Natural killer cell treated with Interleukin-12 subunit alpha and Interleukin-12 subunit beta and Interleukin-15 and Interleukin-18, amount 100 ng/mL, for 72 hours (primary cell): ENCODE measurements around the gene LBH. TPM values are rescaled to one million over a fixed set of nuclear protein-coding genes. Genes with fewer than 3 reads are reported as not detected.

Source experiments
- ATAC-seq, 2 donors: fragments of 150-1000 bp; cut with Tn5 transposase in 1 of 2; sonication (Bioruptor Pico), chemical (Tn5 transposase) in 1 of 2; 2 replicates each; pipeline ENCODE4 v1.10.0; 2021
- DNase-seq: peaks from one replicate; pipeline ENCODE4 v3.0.0; 2022; ENCODE audit warnings: low spot score
- H3K27ac Mint-ChIP-seq, 2 donors: 1 replicate in 1 of 2; 2 replicates in 1 of 2; pipeline ENCODE4 v1.8.0; 2022; ENCODE audit warnings: mixed read lengths in 2 of 2, mild to moderate bottlenecking in 1 of 2, moderate library complexity in 1 of 2
- H3K27me3 Mint-ChIP-seq, 2 donors: 1 replicate in 1 of 2; 2 replicates in 1 of 2; pipeline ENCODE4 v1.8.0; 2022; ENCODE audit warnings: mixed read lengths in 2 of 2
- H3K36me3 Mint-ChIP-seq: one replicate; pipeline ENCODE4 v1.8.0; 2022; ENCODE audit warnings: mixed read lengths
- H3K4me1 Mint-ChIP-seq, 2 donors: 1 replicate in 1 of 2; 2 replicates in 1 of 2; pipeline ENCODE4 v1.8.0; 2022; ENCODE audit warnings: low read depth in 2 of 2, mixed read lengths in 2 of 2, mild to moderate bottlenecking in 1 of 2
- H3K4me3 Mint-ChIP-seq: one replicate; pipeline ENCODE4 v1.8.0; 2022; ENCODE audit warnings: mixed read lengths
- H3K9me3 Mint-ChIP-seq: 2 replicates; pipeline ENCODE4 v1.8.0; 2022; ENCODE audit warnings: mixed read lengths
- total RNA-seq, 2 donors: library from RNA; stranded (reverse); gene quantifications; one replicate each; pipeline ENCODE4 v1.2.3, GENCODE V29; 2022

Gene LBH
- total RNA-seq, 2 donors from 2014 or later: 206 to 1,155 TPM

- no peak for DNase-seq
- H3K27ac Mint-ChIP-seq: peak overlapping the region in 1 of 2 donors; percentile 81
- H3K27me3 Mint-ChIP-seq: no peaks in the 10 kb centered on the region
- H3K4me3 Mint-ChIP-seq: no peak overlapping the region
- no peaks in the 10 kb centered on the region for H3K9me3 Mint-ChIP-seq
- H3K4me1 Mint-ChIP-seq: peaks cover 24 to 56% of the 10 kb centered on the region in 2 donors
- no peaks in the 10 kb centered on the region for H3K36me3 Mint-ChIP-seq
- ATAC-seq: no peak
Observed at GRCh38 chr2:30272286-30272685, 41.0 kb downstream of the LBH start.

- no peaks in the 10 kb centered on the region for H3K36me3 Mint-ChIP-seq
- no peak for ATAC-seq
- DNase-seq: no peak
- H3K27ac Mint-ChIP-seq: peak overlapping the region in 1 of 2 donors; percentile 81
- H3K9me3 Mint-ChIP-seq: no peaks in the 10 kb centered on the region
- H3K4me3 Mint-ChIP-seq: no peak overlapping the region
- no peaks in the 10 kb centered on the region for H3K27me3 Mint-ChIP-seq
- H3K4me1 Mint-ChIP-seq: peaks cover 24 to 59% of the 10 kb centered on the region in 2 donors
Observed at GRCh38 chr2:30272761-30273573, 41.6 kb downstream of the LBH start.

- ATAC-seq: no peak
- Mint-ChIP-seq H3K27me3 (no peaks in the 10 kb centered on the region), H3K4me1 (peaks cover 28 to 60% of the 10 kb centered on the region in 2 donors), H3K27ac (peak overlapping the region in 1 of 2 donors; percentile 81), H3K36me3 (no peaks in the 10 kb centered on the region), H3K9me3 (peaks cover 2% of the 10 kb centered on the region), H3K4me3 (no peak overlapping the region)
- DNase-seq: no peak
Observed at GRCh38 chr2:30273574-30273929, 42.2 kb downstream of the LBH start.

GRCh38 chr2:30275256-30275655, 43.9 kb downstream of the LBH start:
- Mint-ChIP-seq H3K36me3 (no peaks in the 10 kb centered on the region), H3K9me3 (peaks cover 7% of the 10 kb centered on the region), H3K4me1 (peaks cover 34 to 58% of the 10 kb centered on the region in 2 donors), H3K4me3 (no peak overlapping the region), H3K27me3 (no peaks in the 10 kb centered on the region), H3K27ac (no peak overlapping the region)
- ATAC-seq: no peak
- DNase-seq: no peak

GRCh38 chr2:30276455-30276911, 45.1 kb downstream of the LBH start:
- peak; percentile 83 to 87 for ATAC-seq
- Mint-ChIP-seq H3K36me3 (no peaks in the 10 kb centered on the region), H3K27ac (peak overlapping the region in 1 of 2 donors; percentile 73)

GRCh38 chr2:30277582-30277981, 46.2 kb downstream of the LBH start:
- Mint-ChIP-seq H3K4me1 (peaks cover 37 to 50% of the 10 kb centered on the region in 2 donors), H3K27ac (peak overlapping the region in 1 of 2 donors; percentile 73), H3K4me3 (peak overlapping the region; percentile 18), H3K27me3 (no peaks in the 10 kb centered on the region), H3K9me3 (peaks cover 7% of the 10 kb centered on the region), H3K36me3 (no peaks in the 10 kb centered on the region)
- peak; percentile 65 for DNase-seq
- peak in 1 of 2 donors; percentile 74 for ATAC-seq

More at GRCh38 chr2:30276455-30276911, 45.1 kb downstream of the LBH start:
- DNase-seq: no peak
- Mint-ChIP-seq H3K4me1 (peaks cover 37 to 56% of the 10 kb centered on the region in 2 donors), H3K27me3 (no peaks in the 10 kb centered on the region), H3K9me3 (peaks cover 7% of the 10 kb centered on the region), H3K4me3 (no peak overlapping the region)

DNA sequence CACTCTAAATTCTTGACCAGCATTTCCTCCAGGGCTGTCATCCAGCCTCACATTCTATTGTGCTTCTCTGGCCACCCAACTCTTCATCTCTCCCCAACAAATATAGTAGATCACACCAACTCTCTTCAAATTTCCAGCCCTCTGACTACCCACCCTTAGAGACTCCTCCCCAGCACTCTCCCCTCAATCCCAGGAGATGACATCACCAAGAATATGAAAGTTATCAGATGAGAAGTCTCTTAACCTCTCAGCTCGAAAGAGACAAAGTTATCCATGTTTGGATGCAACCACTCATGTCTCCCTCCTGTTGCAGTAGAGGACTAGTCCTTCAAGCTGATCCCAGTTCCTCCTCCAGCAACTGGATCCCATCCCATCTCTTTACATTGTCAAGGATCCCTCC, 47.1 kb downstream of the LBH start:
- Mint-ChIP-seq H3K9me3 (peaks cover 7% of the 10 kb centered on the region), H3K4me3 (peak overlapping the region; percentile 11), H3K36me3 (no peaks in the 10 kb centered on the region), H3K27me3 (no peaks in the 10 kb centered on the region), H3K27ac (peak overlapping the region; percentile 6 to 73), H3K4me1 (peaks cover 31 to 46% of the 10 kb centered on the region in 2 donors)
- DNase-seq (no peak), ATAC-seq (no peak)

DNA sequence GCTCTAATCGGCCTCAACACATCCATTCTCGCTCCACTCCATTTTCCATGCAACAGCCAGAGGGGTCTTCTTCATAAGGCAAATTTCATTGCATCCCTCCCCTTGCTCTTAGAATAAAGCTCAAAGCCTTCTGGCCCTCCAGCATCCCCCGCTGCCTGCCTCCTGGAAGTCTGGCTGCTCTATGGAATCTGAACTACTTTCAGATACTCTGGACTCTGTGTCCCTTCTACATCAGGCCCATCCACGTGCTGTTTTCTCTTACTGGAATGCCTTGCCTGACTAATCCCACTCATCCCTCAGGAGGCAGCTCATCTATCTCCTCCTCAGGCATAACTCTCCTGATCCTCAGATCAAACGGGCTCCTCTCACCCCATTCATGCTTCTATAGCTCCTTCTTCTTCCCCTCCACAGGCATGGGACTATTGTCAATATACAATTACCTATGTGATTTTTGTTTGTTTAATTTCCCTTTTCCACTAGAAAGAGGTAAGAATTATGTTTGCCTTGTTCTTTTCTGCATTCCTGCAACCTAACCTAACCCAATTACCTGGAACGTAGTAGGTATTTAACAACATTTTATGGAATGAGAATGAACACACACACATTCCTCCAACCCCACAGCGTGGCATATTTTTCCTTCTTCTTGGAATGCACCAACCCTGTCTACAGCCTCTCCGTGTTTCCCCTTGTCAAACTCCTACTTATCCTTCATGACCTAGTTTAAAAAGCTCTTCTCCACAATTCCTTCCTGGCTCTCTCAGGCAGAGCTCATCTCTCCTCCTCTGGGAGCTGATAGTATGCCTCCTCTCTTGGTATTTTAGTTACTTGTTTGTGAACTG, 49.5 kb downstream of the LBH start:
- Mint-ChIP-seq H3K36me3 (no peaks in the 10 kb centered on the region), H3K27me3 (no peaks in the 10 kb centered on the region)

DNA sequence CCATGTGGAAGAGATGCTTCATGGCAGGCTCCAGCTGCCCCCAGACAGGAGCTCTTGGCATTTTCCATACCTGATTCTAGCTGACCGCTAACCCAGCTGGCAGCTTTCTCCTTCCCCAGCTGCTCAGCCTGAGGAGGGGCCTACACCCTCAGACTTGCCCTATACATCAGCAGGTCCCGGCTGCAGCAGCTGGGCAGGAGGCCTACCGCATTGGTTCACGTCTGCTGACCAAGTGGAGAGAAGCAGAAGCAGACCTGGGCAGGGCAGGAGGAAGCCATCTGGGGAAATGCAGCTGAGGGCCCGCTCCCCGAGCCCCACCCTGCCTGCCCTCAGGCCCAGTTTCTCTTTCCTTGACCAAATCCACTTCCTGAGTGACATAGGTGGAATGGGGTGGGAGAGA, 50.7 kb downstream of the LBH start:
- ATAC-seq (no peak), DNase-seq (peak; percentile 40)
- H3K4me3 Mint-ChIP-seq: no peak overlapping the region
- no peaks in the 10 kb centered on the region for H3K27me3 Mint-ChIP-seq
- H3K9me3 Mint-ChIP-seq: peaks cover 7% of the 10 kb centered on the region
- H3K4me1 Mint-ChIP-seq: peaks cover 30 to 40% of the 10 kb centered on the region in 2 donors
- no peak overlapping the region for H3K27ac Mint-ChIP-seq
- no peaks in the 10 kb centered on the region for H3K36me3 Mint-ChIP-seq

More for the DNA sequence above, 49.5 kb downstream of the LBH start:
- Mint-ChIP-seq H3K4me1 (peaks cover 30 to 41% of the 10 kb centered on the region in 2 donors), H3K27ac (no peak overlapping the region), H3K9me3 (peaks cover 7% of the 10 kb centered on the region), H3K4me3 (no peak overlapping the region)
- no peak for ATAC-seq
- peak; percentile 57 for DNase-seq

GRCh38 chr2:30282721-30283120, 51.4 kb downstream of the LBH start:
- Mint-ChIP-seq H3K4me1 (peaks cover 30 to 40% of the 10 kb centered on the region in 2 donors), H3K27ac (peak overlapping the region in 1 of 2 donors; percentile 8), H3K27me3 (no peaks in the 10 kb centered on the region), H3K4me3 (no peak overlapping the region), H3K36me3 (no peaks in the 10 kb centered on the region), H3K9me3 (peaks cover 7% of the 10 kb centered on the region)
- DNase-seq: peak; percentile 34
- no peak for ATAC-seq

- peaks cover 28 to 40% of the 10 kb centered on the region in 2 donors for H3K4me1 Mint-ChIP-seq
- no peaks in the 10 kb centered on the region for H3K9me3 Mint-ChIP-seq
- DNase-seq (peak; percentile 42), ATAC-seq (no peak)
- no peaks in the 10 kb centered on the region for H3K27me3 Mint-ChIP-seq
- no peak overlapping the region for H3K4me3 Mint-ChIP-seq
- H3K27ac Mint-ChIP-seq: peak overlapping the region in 1 of 2 donors; percentile 51
- H3K36me3 Mint-ChIP-seq: no peaks in the 10 kb centered on the region
Observed at GRCh38 chr2:30283931-30284565, 52.7 kb downstream of the LBH start.

DNA sequence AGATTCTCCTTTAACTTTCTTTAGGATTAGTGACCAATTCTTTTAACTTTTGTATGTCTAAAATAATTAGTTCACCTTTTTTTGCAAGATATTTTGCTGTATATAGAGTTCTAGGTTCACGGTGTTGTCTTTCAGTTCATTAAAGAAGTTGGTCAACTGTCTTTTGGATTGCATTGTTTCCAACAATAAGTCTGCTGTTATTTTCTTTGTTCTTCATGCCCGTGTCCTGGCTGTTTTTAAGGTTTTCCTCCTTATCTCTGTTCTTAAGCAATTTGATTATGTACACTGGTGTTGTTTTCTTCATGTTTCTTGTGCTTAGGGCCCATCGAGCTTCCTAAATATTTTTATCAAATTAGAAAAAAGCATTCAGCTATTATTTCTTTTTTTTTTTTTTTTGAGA, 54.4 kb downstream of the LBH start:
- Mint-ChIP-seq H3K9me3 (no peaks in the 10 kb centered on the region), H3K27ac (peak overlapping the region in 1 of 2 donors; percentile 46), H3K36me3 (no peaks in the 10 kb centered on the region), H3K27me3 (no peaks in the 10 kb centered on the region), H3K4me3 (no peak overlapping the region), H3K4me1 (peaks cover 33 to 36% of the 10 kb centered on the region in 2 donors)
- no peak for ATAC-seq
- no peak for DNase-seq

DNA sequence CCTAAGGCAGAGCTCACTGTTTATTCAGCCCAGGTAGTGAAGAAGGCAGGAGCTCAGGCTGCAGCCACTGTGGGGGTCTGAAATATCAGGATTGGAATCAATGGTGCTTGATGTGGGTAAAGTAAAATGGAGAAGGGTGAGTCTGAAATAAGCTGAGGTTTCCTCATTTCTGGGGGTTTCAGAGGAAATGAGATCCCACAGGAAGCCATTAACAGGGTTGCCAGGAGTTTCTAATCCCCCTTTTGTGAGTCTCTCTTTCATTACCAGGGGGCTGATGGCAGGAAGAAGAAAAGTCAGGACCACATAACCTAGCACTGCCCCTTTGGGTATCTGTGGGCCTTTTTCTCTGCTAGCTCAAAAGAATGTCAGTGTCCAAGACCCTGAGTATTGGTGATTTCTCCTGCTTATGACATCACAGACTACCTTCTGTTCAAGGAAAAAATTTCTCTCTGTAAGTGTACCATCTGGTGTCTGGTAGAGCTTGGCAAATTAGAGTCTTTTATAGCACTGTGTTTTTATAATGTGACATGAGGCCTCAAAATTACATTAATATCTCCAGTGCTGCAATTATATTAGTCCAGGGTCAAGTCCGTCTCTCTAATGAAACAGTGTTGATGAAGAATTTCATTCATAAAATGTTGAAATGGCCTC, 56.0 kb downstream of the LBH start:
- H3K9me3 Mint-ChIP-seq: no peaks in the 10 kb centered on the region
- ATAC-seq: no peak
- no peaks in the 10 kb centered on the region for H3K36me3 Mint-ChIP-seq
- H3K27ac Mint-ChIP-seq: peak overlapping the region; percentile 59 to 65
- H3K27me3 Mint-ChIP-seq: no peaks in the 10 kb centered on the region
- H3K4me3 Mint-ChIP-seq: peak overlapping the region; percentile 24
- DNase-seq: peak; percentile 54
- peaks cover 29 to 40% of the 10 kb centered on the region in 2 donors for H3K4me1 Mint-ChIP-seq
